ENCODE results near the gene TUSC2. TPM values are rescaled to one million over a fixed set of nuclear protein-coding genes. Genes with fewer than 3 reads are reported as not detected.

The TUSC2 gene
- total and polyA plus RNA-seq, 2 experiments from 2014 or later = 41.6 to 71.0 TPM

DNA sequence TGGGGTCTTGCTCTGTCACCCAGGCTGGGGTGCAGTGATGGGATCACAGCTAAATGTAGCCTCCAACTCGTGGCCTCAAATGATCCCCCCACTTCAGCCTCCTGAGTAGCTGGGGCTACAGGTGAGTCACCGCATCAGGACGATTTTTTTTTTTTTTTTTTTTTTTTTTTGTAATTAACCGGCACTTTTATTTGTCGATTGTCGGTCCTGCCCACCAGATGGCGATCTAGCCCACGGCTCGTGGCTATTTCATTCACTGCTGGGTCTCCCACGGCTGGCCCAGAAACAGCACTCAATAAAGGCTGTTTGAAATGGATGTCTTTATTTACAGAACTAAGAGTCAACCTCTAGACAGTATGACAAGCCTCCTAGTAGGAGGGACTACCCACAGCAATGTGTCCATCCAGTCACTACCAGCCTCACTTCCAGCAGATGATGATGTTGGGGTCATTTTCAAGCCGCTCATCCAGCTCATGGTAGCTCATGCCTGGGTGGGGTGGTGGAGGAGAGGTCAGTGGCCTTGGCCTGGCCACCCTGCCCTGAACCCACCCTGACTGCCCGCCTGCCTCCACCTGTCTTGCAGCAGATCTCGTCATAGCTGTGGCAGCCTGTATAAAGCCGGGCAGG is 19.3 kb upstream of the TUSC2 start:
- ATAC-seq = no peak

DNA sequence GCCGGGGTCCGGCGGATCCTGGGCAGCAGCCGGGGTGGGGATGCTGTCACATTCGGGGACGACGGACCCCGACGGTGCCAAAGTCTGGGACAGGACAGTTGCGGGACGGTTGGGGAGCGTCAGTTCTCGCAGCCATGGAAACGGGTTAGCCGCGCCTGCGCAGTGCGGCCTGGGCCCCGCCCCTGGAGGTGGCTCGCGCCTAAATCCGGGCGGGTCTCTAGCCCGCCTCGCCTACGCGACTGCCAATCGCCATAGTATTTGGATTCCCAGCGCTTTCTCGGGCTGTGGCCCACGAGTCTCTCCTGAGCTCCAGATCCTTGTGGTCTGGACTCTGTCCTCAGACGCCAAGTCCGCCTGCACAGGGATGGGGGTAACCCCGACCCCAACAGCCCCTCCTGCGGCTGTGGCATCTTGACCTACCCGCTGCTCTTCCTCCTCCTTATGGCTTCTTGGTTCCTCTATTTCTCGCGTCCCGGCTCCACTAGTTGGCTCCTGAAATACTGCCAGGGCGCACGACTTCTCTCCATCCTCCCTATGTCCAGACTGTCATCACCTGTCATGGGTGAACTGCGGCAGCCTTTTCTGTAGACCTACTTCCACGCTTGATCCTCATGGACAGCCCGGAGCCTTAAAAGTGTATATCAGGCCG is 17.7 kb upstream of the TUSC2 start, which contains the start of gene ZMYND10:
Gene ZMYND10 (minus strand): TSS at position 147 of the 649 bp plus-strand sequence. CDS start 153 bp downstream, outside the sequence.
- peak within 1 kb of the TSS; percentile 71 for H3K4me3 ChIP-seq
- H3K4me1 Mint-ChIP-seq = peaks cover 9% of the 10 kb centered on the region
- no peaks in the 10 kb centered on the region for H3K9me3 Mint-ChIP-seq
- peaks cover 52% of the 10 kb centered on the region for H3K27me3 Mint-ChIP-seq (ENCODE audit: insufficient read depth, low read depth, poor library complexity)
- peaks cover 7% of the 10 kb centered on the region; the same call in 1 of the 3 replicates for H3K36me3 Mint-ChIP-seq (ENCODE audit: low read depth)
- TF ChIP-seq EZH2 (IDR thresholded peaks at IDR 0.05; ENCODE audit: low read depth, unreplicated experiment) = no peak
- TF ChIP-seq POLR2AphosphoS5 (IDR thresholded peaks at IDR 0.05; ENCODE audit: low read depth) = 0 out of 2 replicates have a peak, but pooled peaks have one; percentile 30
- TF ChIP-seq ZNF114 (CRISPR knock-in tag; IDR thresholded peaks at IDR 0.05) = no peak
- DNase-seq (ENCODE audit: low spot score) = peak; percentile 91
- peak within 1 kb of the TSS; percentile 72 for H3K4me3 Mint-ChIP-seq
- peak; percentile 57 for ATAC-seq
- peaks cover 3% of the 10 kb centered on the region; the same call in 1 of the 2 replicates for H3K4me1 ChIP-seq (ENCODE audit: insufficient read depth)
- H3K4me2 ChIP-seq = peak within 1 kb of the TSS; percentile 90
- 0 out of 2 replicates have a peak, but pooled peaks cover 15% of the 10 kb centered on the region for H3F3A ChIP-seq (replicated peaks; ENCODE audit: low read depth)
- H4K20me1 ChIP-seq (replicated peaks; ENCODE audit: insufficient read depth) = no peaks in the 10 kb centered on the region
- no peak within 1 kb of the TSS for H3K27ac ChIP-seq (ENCODE audit: low read depth)
- peak within 1 kb of the TSS; percentile 98 for H2AFZ ChIP-seq
- no peaks in the 10 kb centered on the region for H3K79me2 ChIP-seq (replicated peaks; ENCODE audit: insufficient read depth)
- peaks cover 51% of the 10 kb centered on the region for H3K27me3 ChIP-seq (ENCODE audit: insufficient read depth)
- no peak within 1 kb of the TSS for H3K27ac Mint-ChIP-seq
- no peaks in the 10 kb centered on the region for H3K36me3 ChIP-seq (ENCODE audit: insufficient read depth)
- no peaks in the 10 kb centered on the region for H3K9me2 ChIP-seq (ENCODE audit: insufficient read depth)

More for the DNA sequence above, 19.3 kb upstream of the TUSC2 start:
- DNase-seq (ENCODE audit: low spot score) = peak; percentile 83
- peaks cover 16% of the 10 kb centered on the region for H3K4me1 Mint-ChIP-seq
- Histone ChIP-seq H3K27ac (ENCODE audit: low read depth) (no peak overlapping the region), H3K27me3 (ENCODE audit: insufficient read depth) (peaks cover 36% of the 10 kb centered on the region), H3K9me2 (ENCODE audit: insufficient read depth) (no peaks in the 10 kb centered on the region), H3F3A (replicated peaks; ENCODE audit: low read depth) (0 out of 2 replicates have a peak, but pooled peaks cover 8% of the 10 kb centered on the region), H3K4me3 (no peak overlapping the region), H2AFZ (no peak overlapping the region), H4K20me1 (replicated peaks; ENCODE audit: insufficient read depth) (no peaks in the 10 kb centered on the region), H3K4me1 (ENCODE audit: insufficient read depth) (peaks cover 3% of the 10 kb centered on the region; the same call in 1 of the 2 replicates), H3K36me3 (ENCODE audit: insufficient read depth) (no peaks in the 10 kb centered on the region), H3K79me2 (replicated peaks; ENCODE audit: insufficient read depth) (no peaks in the 10 kb centered on the region), H3K4me2 (no peak overlapping the region)
- no peak overlapping the region for H3K4me3 Mint-ChIP-seq
- no peaks in the 10 kb centered on the region for H3K9me3 Mint-ChIP-seq
- TF ChIP-seq, protein P1, sequence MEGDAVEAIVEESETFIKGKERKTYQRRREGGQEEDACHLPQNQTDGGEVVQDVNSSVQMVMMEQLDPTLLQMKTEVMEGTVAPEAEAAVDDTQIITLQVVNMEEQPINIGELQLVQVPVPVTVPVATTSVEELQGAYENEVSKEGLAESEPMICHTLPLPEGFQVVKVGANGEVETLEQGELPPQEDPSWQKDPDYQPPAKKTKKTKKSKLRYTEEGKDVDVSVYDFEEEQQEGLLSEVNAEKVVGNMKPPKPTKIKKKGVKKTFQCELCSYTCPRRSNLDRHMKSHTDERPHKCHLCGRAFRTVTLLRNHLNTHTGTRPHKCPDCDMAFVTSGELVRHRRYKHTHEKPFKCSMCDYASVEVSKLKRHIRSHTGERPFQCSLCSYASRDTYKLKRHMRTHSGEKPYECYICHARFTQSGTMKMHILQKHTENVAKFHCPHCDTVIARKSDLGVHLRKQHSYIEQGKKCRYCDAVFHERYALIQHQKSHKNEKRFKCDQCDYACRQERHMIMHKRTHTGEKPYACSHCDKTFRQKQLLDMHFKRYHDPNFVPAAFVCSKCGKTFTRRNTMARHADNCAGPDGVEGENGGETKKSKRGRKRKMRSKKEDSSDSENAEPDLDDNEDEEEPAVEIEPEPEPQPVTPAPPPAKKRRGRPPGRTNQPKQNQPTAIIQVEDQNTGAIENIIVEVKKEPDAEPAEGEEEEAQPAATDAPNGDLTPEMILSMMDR (conservative IDR thresholded peaks at IDR 0.05; ENCODE audit: low read depth in 2 of 2) = peak; percentile 68 to 76
- TF ChIP-seq CREB1 (CRISPR knock-in tag; IDR thresholded peaks at IDR 0.05; ENCODE audit: low read depth) (no peak), POLR2AphosphoS5 (IDR thresholded peaks at IDR 0.05; ENCODE audit: low read depth) (no peak)
- H3K36me3 Mint-ChIP-seq (ENCODE audit: low read depth) = peaks cover 7% of the 10 kb centered on the region; the same call in 1 of the 3 replicates
- H3K27me3 Mint-ChIP-seq (ENCODE audit: insufficient read depth, low read depth, poor library complexity) = peaks cover 40% of the 10 kb centered on the region
- H3K27ac Mint-ChIP-seq = no peak overlapping the region

DNA sequence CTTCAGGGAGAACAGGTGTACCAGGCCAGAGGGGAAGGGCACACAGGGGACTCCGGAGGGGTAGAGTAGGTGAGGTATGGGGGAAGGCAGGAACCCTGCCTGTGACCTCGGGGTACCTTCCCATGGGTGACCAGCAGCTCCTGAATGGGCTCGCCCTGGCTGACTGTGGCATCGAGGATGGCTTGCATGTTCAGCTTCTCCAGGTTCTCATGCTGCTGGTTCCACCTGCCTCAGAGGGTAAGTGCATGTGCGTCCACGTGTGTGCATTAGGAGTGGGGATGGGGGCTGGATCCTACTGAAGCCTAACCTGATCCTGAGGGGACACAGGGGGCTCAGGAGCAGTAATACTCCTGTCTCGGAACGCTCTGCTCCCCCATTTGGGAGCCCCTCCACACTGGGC is 17.0 kb upstream of the TUSC2 start:
- H3K4me1 Mint-ChIP-seq = peaks cover 8% of the 10 kb centered on the region
- Histone ChIP-seq H3K79me2 (replicated peaks; ENCODE audit: insufficient read depth) (no peaks in the 10 kb centered on the region), H2AFZ (peak overlapping the region; percentile 98), H3K4me2 (peak overlapping the region; percentile 90), H3K36me3 (ENCODE audit: insufficient read depth) (no peaks in the 10 kb centered on the region), H3K4me1 (ENCODE audit: insufficient read depth) (peaks cover 5% of the 10 kb centered on the region; the same call in 1 of the 2 replicates), H3K4me3 (peak overlapping the region; percentile 71), H4K20me1 (replicated peaks; ENCODE audit: insufficient read depth) (no peaks in the 10 kb centered on the region), H3K27me3 (ENCODE audit: insufficient read depth) (peaks cover 58% of the 10 kb centered on the region), H3K27ac (ENCODE audit: low read depth) (no peak overlapping the region), H3K9me2 (ENCODE audit: insufficient read depth) (no peaks in the 10 kb centered on the region), H3F3A (replicated peaks; ENCODE audit: low read depth) (0 out of 2 replicates have a peak, but pooled peaks cover 15% of the 10 kb centered on the region)
- no peak overlapping the region for H3K4me3 Mint-ChIP-seq
- ATAC-seq = no peak
- peaks cover 7% of the 10 kb centered on the region; the same call in 1 of the 3 replicates for H3K36me3 Mint-ChIP-seq (ENCODE audit: low read depth)
- H3K9me3 Mint-ChIP-seq = no peaks in the 10 kb centered on the region
- DNase-seq (ENCODE audit: low spot score) = no peak
- peaks cover 52% of the 10 kb centered on the region for H3K27me3 Mint-ChIP-seq (ENCODE audit: insufficient read depth, low read depth, poor library complexity)
- H3K27ac Mint-ChIP-seq = no peak overlapping the region
- TF ChIP-seq JUNB (IDR thresholded peaks at IDR 0.05; ENCODE audit: unreplicated experiment) (no peak), EZH2 (IDR thresholded peaks at IDR 0.05; ENCODE audit: low read depth, unreplicated experiment) (no peak), NANOG (IDR thresholded peaks at IDR 0.05; ENCODE audit: borderline replicate concordance) (no peak)
- TF ChIP-seq, protein P2, sequence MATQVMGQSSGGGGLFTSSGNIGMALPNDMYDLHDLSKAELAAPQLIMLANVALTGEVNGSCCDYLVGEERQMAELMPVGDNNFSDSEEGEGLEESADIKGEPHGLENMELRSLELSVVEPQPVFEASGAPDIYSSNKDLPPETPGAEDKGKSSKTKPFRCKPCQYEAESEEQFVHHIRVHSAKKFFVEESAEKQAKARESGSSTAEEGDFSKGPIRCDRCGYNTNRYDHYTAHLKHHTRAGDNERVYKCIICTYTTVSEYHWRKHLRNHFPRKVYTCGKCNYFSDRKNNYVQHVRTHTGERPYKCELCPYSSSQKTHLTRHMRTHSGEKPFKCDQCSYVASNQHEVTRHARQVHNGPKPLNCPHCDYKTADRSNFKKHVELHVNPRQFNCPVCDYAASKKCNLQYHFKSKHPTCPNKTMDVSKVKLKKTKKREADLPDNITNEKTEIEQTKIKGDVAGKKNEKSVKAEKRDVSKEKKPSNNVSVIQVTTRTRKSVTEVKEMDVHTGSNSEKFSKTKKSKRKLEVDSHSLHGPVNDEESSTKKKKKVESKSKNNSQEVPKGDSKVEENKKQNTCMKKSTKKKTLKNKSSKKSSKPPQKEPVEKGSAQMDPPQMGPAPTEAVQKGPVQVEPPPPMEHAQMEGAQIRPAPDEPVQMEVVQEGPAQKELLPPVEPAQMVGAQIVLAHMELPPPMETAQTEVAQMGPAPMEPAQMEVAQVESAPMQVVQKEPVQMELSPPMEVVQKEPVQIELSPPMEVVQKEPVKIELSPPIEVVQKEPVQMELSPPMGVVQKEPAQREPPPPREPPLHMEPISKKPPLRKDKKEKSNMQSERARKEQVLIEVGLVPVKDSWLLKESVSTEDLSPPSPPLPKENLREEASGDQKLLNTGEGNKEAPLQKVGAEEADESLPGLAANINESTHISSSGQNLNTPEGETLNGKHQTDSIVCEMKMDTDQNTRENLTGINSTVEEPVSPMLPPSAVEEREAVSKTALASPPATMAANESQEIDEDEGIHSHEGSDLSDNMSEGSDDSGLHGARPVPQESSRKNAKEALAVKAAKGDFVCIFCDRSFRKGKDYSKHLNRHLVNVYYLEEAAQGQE (IDR thresholded peaks at IDR 0.05; ENCODE audit: unreplicated experiment) = no peak
- TF ChIP-seq, protein P3, sequence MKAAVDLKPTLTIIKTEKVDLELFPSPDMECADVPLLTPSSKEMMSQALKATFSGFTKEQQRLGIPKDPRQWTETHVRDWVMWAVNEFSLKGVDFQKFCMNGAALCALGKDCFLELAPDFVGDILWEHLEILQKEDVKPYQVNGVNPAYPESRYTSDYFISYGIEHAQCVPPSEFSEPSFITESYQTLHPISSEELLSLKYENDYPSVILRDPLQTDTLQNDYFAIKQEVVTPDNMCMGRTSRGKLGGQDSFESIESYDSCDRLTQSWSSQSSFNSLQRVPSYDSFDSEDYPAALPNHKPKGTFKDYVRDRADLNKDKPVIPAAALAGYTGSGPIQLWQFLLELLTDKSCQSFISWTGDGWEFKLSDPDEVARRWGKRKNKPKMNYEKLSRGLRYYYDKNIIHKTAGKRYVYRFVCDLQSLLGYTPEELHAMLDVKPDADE (IDR thresholded peaks at IDR 0.05) = no peak

Data from GM23338 (cell line).